ENCODE data around the gene PAPSS1. TPM values are rescaled to one million over a fixed set of nuclear protein-coding genes. Genes with fewer than 3 reads are reported as not detected.

Gene PAPSS1
- total and polyA plus RNA-seq, 2 of the 8 experiments (the other 6 are each of a cell fraction or from before 2014, with no cell fraction given): 79.2 to 98.5 TPM

DNA sequence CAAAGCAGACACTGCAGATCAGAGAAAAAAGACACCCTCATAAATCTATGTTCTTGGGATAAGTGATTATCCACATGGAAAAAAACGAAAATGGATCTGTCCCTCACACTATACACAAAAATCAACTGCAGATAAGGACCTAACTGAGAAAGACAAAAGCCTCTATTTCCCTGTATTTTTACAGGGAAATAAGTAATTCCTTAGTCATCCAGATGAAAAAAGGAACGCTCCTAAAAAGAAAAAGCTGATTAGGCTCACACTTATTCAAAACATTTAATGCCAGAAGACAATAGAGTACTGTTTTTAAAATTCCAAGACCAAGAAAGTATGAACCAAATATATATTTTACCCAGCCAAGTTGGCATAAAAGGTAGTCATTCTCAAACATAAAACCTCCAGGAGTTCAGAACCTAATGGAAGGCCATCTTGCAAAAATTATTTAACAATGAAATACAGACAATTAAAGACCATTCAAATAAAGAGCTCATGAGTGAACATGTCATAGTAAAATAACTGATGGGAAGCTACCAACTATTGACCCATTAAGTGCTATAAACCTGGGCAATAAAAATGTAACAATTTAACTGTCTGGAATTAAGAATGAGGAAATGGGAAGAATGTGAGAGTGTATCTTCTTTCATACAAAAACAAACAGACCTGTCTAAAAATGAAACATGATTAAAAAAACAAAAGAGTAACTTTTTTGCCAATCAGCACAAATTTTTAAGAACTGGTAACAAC is 20.4 kb downstream of the PAPSS1 start:
- Histone ChIP-seq H3K18ac (ENCODE audit: extremely low read depth, low read length) (no peak overlapping the region), H3K9ac (replicated peaks in 1 of 4; ENCODE audit: extremely low read depth in 1 of 4, low read depth in 3 of 4, low read length in 3 of 4) (no peak overlapping the region), H3K79me2 (ENCODE audit: control insufficient read depth in 1 of 2, insufficient read depth in 2 of 2, low read length in 2 of 2) (peaks cover 0 to 40% of the 10 kb centered on the region in 2 experiments; a peak in 2 of 4 replicates), H2BK12ac (ENCODE audit: low read depth, low read length) (no peak overlapping the region), H2BK15ac (ENCODE audit: low read length) (no peak overlapping the region), H3K14ac (ENCODE audit: insufficient read length) (no peak overlapping the region), H3K23me2 (ENCODE audit: low read depth, low read length) (no peaks in the 10 kb centered on the region), H3K4me1 (replicated peaks in 1 of 4; ENCODE audit: control insufficient read depth in 3 of 4, insufficient read depth in 4 of 4, low read length in 3 of 4) (no peaks in the 10 kb centered on the region), H3K4ac (replicated peaks; ENCODE audit: insufficient read length, low read depth, low read length) (no peak overlapping the region), H2AFZ (ENCODE audit: low read length) (no peak overlapping the region), H3K23ac (ENCODE audit: insufficient read length) (no peak overlapping the region), H3K4me3 (ENCODE audit: extremely low read depth in 1 of 4, insufficient read depth in 2 of 4, low read depth in 3 of 4, low read length in 4 of 4) (no peak overlapping the region), H2BK20ac (ENCODE audit: low read length) (no peak overlapping the region), H3K27ac (ENCODE audit: low read depth, low read length) (no peak overlapping the region), H4K20me1 (replicated peaks in 1 of 2; ENCODE audit: control insufficient read depth in 1 of 2, insufficient read depth in 2 of 2, low read length in 2 of 2) (peaks cover 0 to 2% of the 10 kb centered on the region in 2 experiments), H4K5ac (ENCODE audit: insufficient read length, low read depth, low read length) (no peak overlapping the region), H2AK5ac (ENCODE audit: low read depth, low read length) (no peak overlapping the region), H3K56ac (replicated peaks; ENCODE audit: insufficient read length, low read depth, low read length) (no peak overlapping the region), H4K91ac (replicated peaks; ENCODE audit: insufficient read length, low read length) (no peak overlapping the region), H3K27me3 (replicated peaks in 1 of 4; ENCODE audit: control insufficient read depth in 3 of 4, extremely low read depth in 1 of 4, insufficient read depth in 3 of 4, low read length in 3 of 4) (no peaks in the 10 kb centered on the region), H3K9me3 (ENCODE audit: insufficient read depth in 2 of 2, low read depth in 1 of 2, low read length in 1 of 2) (peaks cover 0 to 5% of the 10 kb centered on the region in 2 experiments; a peak in 1 of 4 replicates), H2BK5ac (ENCODE audit: low read depth, low read length) (no peak overlapping the region), H4K8ac (ENCODE audit: extremely low read depth, insufficient read depth, low read length) (no peak overlapping the region), H3K79me1 (ENCODE audit: low read depth, low read length) (no peaks in the 10 kb centered on the region), H3K36me3 (ENCODE audit: control insufficient read depth in 2 of 4, insufficient read depth in 4 of 4, low read length in 3 of 4) (peaks cover 0 to 19% (median under 1%) of the 10 kb centered on the region in 4 experiments; a peak in 3 of 8 replicates), H2BK120ac (replicated peaks; ENCODE audit: low read depth, low read length) (no peak overlapping the region), H3K4me2 (ENCODE audit: insufficient read depth in 1 of 2, low read depth in 2 of 2, low read length in 2 of 2) (no peak overlapping the region)
- no peak for DNase-seq (ENCODE audit: low read depth in 1 of 2, low spot score in 2 of 2)
- FAIRE-seq: no peak
- 81% methylated on average over 2 of the region's 2 CpGs; no CpG with 5 or more reads in 1 of the 2 experiments for WGBS, 2 experiments (ENCODE audit: extremely low coverage in 1 of 2, insufficient coverage in 1 of 2, insufficient read length in 1 of 2, insufficient replicate concordance in 2 of 2, low coverage in 1 of 2, low lambda C conversion rate in 2 of 2, missing lambda C conversion rate in 1 of 2)
- CTCF ChIA-PET (ENCODE audit: partially characterized antibody): no interaction called here
- POLR2A ChIA-PET (ENCODE audit: partially characterized antibody): interaction anchor here (0.9 kb wide), 1 partner anchor 208 kb away, joined by 3 read pairs; no protein-coding TSS in a partner anchor
- TF ChIP-seq, protein P1, sequence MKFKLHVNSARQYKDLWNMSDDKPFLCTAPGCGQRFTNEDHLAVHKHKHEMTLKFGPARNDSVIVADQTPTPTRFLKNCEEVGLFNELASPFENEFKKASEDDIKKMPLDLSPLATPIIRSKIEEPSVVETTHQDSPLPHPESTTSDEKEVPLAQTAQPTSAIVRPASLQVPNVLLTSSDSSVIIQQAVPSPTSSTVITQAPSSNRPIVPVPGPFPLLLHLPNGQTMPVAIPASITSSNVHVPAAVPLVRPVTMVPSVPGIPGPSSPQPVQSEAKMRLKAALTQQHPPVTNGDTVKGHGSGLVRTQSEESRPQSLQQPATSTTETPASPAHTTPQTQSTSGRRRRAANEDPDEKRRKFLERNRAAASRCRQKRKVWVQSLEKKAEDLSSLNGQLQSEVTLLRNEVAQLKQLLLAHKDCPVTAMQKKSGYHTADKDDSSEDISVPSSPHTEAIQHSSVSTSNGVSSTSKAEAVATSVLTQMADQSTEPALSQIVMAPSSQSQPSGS (IDR thresholded peaks at IDR 0.05; ENCODE audit: low read length): no peak
- TF ChIP-seq TAF7 (optimal IDR thresholded peaks at IDR 0.05; ENCODE audit: borderline replicate concordance, low read depth, low read length): no peak
- no peak for TF ChIP-seq NRF1 (IDR thresholded peaks at IDR 0.05; ENCODE audit: low read depth, low read length)

Data from H1 (cell line).